Testis (tissue), 3 donors: ENCODE results near the gene SIK3. TPM values are rescaled to one million over a fixed set of nuclear protein-coding genes. Genes with fewer than 3 reads are reported as not detected.

Source experiments
- DNase-seq: peaks from one replicate; pipeline ENCODE4 v3.0.0-alpha.2; 2019
- H3K27ac ChIP-seq, 2 donors: fragments of 200-600 bp; sonication (generic); one replicate each; pipeline ENCODE4 v1.5.1; 2019
- H3K27me3 ChIP-seq: fragments of 200-600 bp; sonication (generic); one replicate; pipeline ENCODE4 v1.5.1; 2019
- H3K36me3 ChIP-seq: fragments of 200-600 bp; sonication (generic); one replicate; pipeline ENCODE4 v1.5.1; 2017; ENCODE audit warnings: low read depth; ENCODE audit errors: missing control alignments
- H3K4me1 ChIP-seq: fragments of 200-600 bp; sonication (generic); one replicate; pipeline ENCODE4 v1.5.1; 2019
- H3K4me3 ChIP-seq, 2 donors: fragments of 200-600 bp; sonication (generic); one replicate each; pipeline ENCODE4 v1.5.1; 2017 to 2019
- H3K9me3 ChIP-seq: fragments of 200-600 bp; sonication (generic); one replicate; pipeline ENCODE4 v1.5.1; 2017
- CTCF ChIP-seq, 3 experiments: fragments of 450-650 bp in 2 of 3; fragments of 200-600 bp in 1 of 3; sonication (generic) in 1 of 3; IDR thresholded peaks; one replicate each; pipeline ENCODE4 v1.5.1; 2016 to 2019; ENCODE audit warnings: antibody characterized with exemption in 3 of 3, mild to moderate bottlenecking in 2 of 3, moderate library complexity in 1 of 3
- POLR2A ChIP-seq: fragments of 450-650 bp; IDR thresholded peaks from one replicate; pipeline ENCODE4 v1.6.1; 2017; ENCODE audit warnings: antibody characterized with exemption, mild to moderate bottlenecking, moderate library complexity
- WGBS, 2 donors: methylation state at CpG; one replicate each; pipeline ENCODE4 v1.1.5; 2018; 5-methylcytosine and 5-hydroxymethylcytosine counted together
- intact Hi-C: fragments of 100-400 bp; cut with DNase I; formaldehyde crosslinking; loops from one replicate; pipeline ENCODE4 v1.15.1; 2023; ENCODE audit warnings: low total_unique reads
- polyA plus RNA-seq: library from polyadenylated mRNA; stranded (reverse); fragments of 350-450 nt; fragmentation: Illumina TruSeq; extraction: RNeasy Lipid Tissue Mini Kit (QIAGEN cat#74804); gene quantifications from one replicate; pipeline ENCODE4 v1.2.3, GENCODE V29; 2014; ENCODE audit warnings: low read depth, low replicate concordance; ENCODE audit not compliant: insufficient read depth
- total RNA-seq, 2 donors: library from RNA; depleted of rRNA; stranded (reverse); fragments of >200 nt; gene quantifications; one replicate each; pipeline ENCODE4 v1.2.3, GENCODE V29; 2016

The SIK3 gene
- total and polyA plus RNA-seq, 3 donors from 2014 or later, result 112 to 125 (median 123) TPM

DNA sequence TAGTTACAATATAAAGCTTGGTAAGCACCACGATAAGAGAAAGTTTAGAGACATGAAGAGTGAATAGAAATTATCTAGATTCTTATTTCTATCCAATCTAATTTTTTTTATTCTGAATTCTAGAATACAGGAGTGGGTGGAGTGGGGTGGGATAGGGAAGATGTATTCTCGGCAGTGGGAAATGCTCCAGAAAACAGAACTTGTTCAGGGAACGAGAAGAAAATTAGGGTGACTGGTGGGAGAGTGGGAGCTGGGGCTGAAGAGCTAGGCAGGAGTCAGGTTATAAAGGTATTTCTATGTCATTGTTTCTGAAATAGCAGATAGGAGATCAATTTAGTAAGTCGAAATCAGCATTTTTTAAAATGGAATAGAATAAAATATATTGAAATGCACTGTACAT, 207.6 kb downstream of the SIK3 start:
- Histone ChIP-seq H3K27ac (no peak overlapping the region), H3K36me3 (no peaks in the 10 kb centered on the region), H3K27me3 (no peaks in the 10 kb centered on the region), H3K9me3 (no peaks in the 10 kb centered on the region), H3K4me3 (no peak overlapping the region), H3K4me1 (peaks cover 13% of the 10 kb centered on the region)
- DNase-seq, result no peak
- TF ChIP-seq POLR2A, result no peak
- WGBS, 2 donors, result 84 to 92% methylated on average over 4 of the region's 4 CpGs
- intact Hi-C loops, result no loop called here

DNA sequence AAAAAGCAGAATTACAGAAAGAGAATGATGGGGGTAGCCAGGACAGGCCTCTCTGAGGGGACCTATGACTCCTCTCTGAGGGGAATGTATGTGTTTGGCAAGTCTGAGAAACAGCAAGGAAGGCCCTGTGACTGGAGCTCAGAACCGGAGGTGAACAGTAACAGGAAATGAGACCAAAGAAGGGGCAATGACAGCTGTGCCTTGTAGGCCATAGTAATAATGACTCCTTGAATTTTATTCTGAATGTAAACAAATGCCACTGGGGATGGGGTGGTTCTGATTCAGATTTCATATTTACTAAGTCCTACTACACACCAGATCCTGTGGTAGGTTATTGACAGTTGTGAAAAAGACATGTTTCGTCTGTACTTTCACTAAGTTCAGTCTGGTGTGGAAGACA, 208.0 kb downstream of the SIK3 start:
- Histone ChIP-seq H3K9me3 (no peaks in the 10 kb centered on the region), H3K4me1 (peaks cover 13% of the 10 kb centered on the region), H3K36me3 (no peaks in the 10 kb centered on the region), H3K27ac (no peak overlapping the region), H3K4me3 (no peak overlapping the region), H3K27me3 (no peaks in the 10 kb centered on the region)
- intact Hi-C loops, result no loop called here
- WGBS, 2 donors, result 80 to 85% methylated on average over 2 of the region's 2 CpGs
- no peak for DNase-seq
- TF ChIP-seq CTCF (IDR thresholded peaks at IDR 0.05) (no peak), POLR2A (no peak)

DNA sequence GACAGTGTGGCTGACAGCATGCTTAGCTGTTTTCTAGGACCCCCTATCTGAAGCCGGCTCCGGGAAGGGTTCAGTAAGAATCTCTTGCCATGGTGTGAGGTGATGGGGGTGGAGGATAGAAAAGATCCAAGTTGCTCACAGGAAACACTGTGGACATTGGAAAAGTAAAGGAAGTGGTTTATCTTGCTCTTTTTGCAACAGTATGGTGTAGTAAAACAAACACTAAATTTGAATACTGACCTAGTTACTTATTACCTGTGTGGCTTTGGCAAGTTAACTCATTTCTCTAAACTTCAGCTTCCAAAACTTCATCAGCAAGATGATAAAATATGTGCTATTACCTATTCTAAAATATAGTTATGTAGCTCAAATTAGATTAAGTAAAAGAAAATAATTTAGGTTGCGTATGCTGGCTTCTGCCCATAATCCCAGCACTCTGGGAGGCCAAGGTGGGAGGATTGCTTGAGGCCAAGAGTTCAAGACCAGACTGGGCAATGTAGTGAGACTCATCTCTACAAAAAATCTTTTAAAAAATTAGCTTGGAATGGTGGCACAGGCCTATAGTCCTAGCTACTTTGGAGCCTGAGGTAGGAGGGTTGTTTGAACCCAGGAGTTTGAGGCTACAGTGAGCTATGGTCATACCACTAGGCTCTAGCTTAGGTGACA, 209.2 kb downstream of the SIK3 start:
- no peaks in the 10 kb centered on the region for H3K9me3 ChIP-seq
- H3K4me3 ChIP-seq, result no peak overlapping the region
- 94 to 95% methylated on average over 3 of the region's 3 CpGs for WGBS, 2 donors
- no peak for DNase-seq
- no peak overlapping the region for H3K27ac ChIP-seq
- intact Hi-C loops, result no loop called here
- TF ChIP-seq CTCF (IDR thresholded peaks at IDR 0.05), result no peak
- no peaks in the 10 kb centered on the region for H3K27me3 ChIP-seq
- no peaks in the 10 kb centered on the region for H3K36me3 ChIP-seq
- peaks cover 13% of the 10 kb centered on the region for H3K4me1 ChIP-seq

DNA sequence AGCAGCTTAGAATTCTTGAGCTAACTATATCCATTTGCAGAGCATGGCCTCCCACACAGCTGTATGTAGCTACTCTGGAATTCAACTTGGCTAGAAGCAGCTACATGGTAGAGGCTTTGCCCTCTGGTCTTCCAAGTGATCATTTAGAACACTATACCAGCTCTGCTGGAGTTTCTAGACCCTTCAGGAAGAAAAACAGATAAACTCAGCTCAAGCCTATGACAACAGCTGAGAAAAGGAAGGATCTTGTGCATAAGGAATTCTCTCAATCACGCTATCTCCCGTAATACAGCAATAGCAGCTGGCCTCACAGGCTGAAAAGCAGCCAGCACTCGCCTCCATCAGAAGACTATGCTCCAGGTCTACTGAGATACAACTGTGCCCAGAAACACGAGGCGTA, 210.2 kb downstream of the SIK3 start:
- 55 to 77% methylated on average over 5 of the region's 5 CpGs for WGBS, 2 donors
- no peak overlapping the region for H3K4me3 ChIP-seq
- peak; percentile 26 for DNase-seq
- H3K27ac ChIP-seq, result no peak overlapping the region
- TF ChIP-seq CTCF (IDR thresholded peaks at IDR 0.05), result no peak
- TF ChIP-seq POLR2A, result no peak
- no peaks in the 10 kb centered on the region for H3K9me3 ChIP-seq
- no peaks in the 10 kb centered on the region for H3K36me3 ChIP-seq
- no peaks in the 10 kb centered on the region for H3K27me3 ChIP-seq
- intact Hi-C loops, result no loop called here
- H3K4me1 ChIP-seq, result peaks cover 13% of the 10 kb centered on the region

DNA sequence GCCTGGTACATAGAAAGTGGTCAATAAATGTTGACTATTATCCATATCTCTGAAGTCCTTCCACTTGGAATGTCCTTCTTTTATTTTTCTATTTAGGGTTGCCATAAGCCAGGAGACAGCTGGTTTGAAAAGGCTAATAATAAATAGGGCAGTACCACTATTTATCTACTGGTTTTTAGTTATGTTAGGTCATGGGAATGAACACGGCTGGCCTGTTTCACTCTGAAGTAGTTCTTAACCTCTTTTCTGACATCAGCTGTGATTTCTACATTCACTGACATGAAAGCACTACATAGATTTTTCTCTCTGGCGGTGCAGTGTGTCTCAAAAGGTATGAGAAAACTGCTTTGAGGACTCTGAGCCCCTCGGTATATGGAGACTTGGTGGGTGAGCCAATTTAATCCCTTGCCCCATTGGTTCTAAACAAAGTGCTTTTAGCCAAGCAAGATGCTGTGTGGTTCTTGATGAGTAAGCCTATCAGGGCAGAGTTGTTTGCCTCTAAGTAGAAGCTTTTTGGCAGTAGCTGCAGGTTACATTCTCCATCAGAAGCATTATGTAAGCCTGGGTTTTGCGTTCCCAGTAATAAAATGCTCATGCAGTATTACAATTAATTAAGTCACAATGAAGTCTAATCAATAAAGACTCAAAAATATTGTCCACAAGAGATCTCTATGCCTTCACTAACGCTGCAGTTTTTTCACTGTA, 212.1 kb downstream of the SIK3 start:
- Histone ChIP-seq H3K4me3 (no peak overlapping the region), H3K36me3 (no peaks in the 10 kb centered on the region), H3K4me1 (peaks cover 13% of the 10 kb centered on the region), H3K27me3 (no peaks in the 10 kb centered on the region), H3K9me3 (no peaks in the 10 kb centered on the region), H3K27ac (no peak overlapping the region)
- intact Hi-C loops, result no loop called here
- no peak for DNase-seq
- WGBS, 2 donors, result 80 to 84% methylated on average over 5 of the region's 5 CpGs
- TF ChIP-seq CTCF (IDR thresholded peaks at IDR 0.05) (no peak), POLR2A (no peak)
